NCI-H748 treated with DMSO at 0.1 percent for 48 hours (cell line): Measurements from ENCODE around the gene CXCL8.

Experiments
- DNase-seq: peaks from one replicate; lab custom pipeline; 2025; lab: John Stamatoyannopoulos, UW

The CXCL8 gene

DNA sequence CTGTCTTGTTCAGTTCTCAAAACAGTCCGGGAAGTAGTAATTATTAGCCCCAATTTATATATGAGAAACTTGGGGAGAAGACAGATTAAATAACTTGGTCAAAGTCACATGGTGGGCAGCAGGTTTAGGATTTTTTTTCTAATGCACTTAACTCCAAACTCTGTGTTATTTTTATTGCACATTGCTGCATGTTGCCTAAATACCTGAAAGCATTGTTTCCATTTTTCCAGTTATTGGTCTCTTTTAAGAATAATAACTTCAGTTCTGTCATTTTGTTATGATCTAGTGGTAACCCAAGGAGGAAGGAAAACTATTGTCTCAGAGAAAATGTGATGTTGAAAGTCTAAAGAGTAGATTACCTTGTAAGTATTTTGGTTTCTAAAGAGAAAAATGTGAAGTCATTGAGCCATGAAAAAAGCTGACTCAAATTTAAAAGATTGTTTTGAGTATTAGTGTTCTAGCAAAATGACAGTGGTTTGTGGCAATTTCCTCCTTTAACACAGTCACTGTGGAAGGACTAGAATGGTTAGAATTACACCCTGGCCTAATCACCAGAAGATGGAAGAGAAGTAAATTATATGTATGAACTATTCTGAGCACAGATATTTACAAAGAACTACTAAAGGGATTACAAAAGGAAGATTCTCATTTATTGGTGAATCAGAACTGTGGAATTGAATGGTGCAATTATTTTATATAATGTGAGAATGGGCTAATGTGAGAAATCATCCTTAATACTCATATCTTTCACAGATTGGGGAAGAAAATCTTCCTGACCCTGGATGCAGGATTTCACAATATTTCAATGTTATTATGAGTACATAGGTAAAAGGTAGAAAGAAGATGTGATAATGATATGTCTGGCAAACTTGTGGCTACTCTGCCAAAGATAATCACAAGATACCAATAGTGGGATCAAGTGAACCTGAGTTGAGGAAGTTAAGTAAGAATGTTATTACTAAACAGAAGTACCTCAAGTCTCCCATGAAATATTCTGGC lies 21.7 kb upstream of the CXCL8 start:
- DNase-seq = no peak

GRCh38 chr4:73721435-73721834 lies 18.9 kb upstream of the CXCL8 start:
- no peak for DNase-seq

DNA sequence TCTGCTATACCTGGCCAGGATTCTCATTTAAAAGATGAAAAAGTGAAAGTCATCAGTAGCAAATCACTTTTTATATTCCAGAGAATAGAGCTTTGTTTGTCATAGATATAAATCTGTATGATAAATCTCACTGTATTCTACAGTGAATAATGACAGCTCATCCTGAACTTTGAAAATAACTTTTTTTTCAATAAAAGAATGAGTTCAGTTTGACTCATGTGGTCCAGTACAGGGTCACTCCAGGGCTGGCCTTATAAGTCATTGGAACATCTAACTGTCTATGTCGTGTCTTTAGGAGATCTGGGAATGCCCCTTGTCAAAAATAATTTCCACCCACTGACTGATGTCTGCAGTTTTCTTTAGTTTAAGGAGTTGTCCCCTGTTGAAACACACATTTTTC lies 18.5 kb upstream of the CXCL8 start:
- DNase-seq = no peak

DNA sequence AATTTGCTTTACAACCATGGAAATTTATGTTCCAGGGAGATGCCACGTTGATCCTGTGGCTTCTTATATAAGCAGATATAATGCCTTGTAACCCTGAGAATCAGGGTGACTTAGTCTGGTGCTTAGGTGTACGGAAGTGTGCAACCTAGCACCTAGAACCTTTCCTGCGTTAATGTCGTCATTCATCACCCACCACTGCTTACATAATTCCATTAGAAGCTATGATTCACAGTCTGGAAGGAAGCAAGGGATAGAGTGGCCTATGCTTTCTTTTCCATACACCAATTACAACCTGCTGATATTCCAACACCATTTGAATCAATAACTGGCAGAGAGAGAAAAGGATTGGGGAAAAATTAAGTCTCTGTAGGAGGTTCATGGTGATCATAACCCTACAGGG lies 17.3 kb upstream of the CXCL8 start:
- DNase-seq = no peak

DNA sequence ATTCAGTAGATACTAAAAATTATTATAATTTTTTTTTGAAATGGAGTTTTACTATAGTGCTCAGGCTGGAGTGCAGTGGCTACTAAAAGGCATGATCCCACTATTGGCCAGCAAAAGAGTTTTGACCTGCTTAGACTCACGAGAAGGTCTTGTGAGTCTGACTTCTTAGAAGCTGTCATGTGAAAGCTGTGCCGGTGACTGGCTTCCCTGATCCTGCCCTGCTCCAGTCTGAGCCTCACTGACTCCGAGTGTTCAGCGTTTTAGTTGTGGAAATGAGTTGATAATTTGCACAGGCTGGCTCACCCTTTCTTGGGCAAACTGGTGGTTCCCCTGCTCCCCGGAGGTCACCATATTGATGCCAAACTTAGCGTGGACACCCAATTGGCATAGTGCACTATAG lies 16.4 kb upstream of the CXCL8 start:
- no peak for DNase-seq

DNA sequence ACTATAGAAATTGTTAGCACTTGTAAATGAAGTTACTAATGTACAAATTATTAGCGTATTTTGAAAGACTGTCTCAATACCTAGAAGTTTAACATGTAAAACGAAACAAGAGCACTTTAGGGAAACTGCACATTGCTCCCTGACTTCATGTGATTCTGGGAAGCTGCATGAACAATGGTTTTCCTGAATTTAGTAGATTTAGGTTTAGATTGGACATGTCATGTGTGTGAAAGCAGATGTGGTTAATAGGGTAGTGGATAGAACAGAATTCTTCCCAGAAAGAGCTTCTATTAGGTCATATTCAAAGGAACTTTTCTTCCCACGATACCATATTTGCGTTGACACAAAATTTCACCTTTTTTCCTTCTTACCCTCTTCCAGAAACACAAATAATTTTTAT lies 14.9 kb upstream of the CXCL8 start:
- DNase-seq = no peak

GRCh38 chr4:73725985-73726384 lies 14.4 kb upstream of the CXCL8 start:
- no peak for DNase-seq

- no peak for DNase-seq
These were observed 12.7 kb upstream of the CXCL8 start for GRCh38 chr4:73727685-73728084.

DNA sequence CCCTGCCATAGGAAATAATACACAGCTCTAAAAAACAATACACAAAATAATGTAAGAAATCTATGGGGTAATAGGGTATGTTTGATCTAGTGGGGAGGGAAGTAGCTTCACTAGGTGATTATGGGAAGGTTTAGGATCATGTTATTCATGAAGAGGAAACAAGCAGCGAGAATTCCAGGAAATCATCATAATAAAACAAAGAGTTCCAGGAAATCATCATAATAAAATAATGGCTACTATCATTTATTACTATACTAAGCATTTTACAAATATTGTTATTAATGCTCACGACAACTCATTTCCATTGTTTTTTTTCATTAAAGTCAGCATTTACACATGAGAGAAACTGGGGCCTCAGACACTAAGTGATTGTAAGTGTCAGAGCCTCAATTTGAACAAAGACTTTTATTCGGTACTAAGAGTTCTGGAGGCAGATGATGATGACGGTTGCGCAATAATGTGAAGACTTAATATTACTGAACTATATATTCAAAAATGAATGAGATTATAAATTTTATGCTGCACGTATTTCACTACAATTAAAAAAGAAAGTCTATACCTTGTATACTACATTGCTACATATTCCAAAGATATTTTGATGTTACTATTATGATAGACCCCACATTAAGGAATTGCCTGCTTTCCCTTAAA lies 12.2 kb upstream of the CXCL8 start:
- no peak for DNase-seq

DNA sequence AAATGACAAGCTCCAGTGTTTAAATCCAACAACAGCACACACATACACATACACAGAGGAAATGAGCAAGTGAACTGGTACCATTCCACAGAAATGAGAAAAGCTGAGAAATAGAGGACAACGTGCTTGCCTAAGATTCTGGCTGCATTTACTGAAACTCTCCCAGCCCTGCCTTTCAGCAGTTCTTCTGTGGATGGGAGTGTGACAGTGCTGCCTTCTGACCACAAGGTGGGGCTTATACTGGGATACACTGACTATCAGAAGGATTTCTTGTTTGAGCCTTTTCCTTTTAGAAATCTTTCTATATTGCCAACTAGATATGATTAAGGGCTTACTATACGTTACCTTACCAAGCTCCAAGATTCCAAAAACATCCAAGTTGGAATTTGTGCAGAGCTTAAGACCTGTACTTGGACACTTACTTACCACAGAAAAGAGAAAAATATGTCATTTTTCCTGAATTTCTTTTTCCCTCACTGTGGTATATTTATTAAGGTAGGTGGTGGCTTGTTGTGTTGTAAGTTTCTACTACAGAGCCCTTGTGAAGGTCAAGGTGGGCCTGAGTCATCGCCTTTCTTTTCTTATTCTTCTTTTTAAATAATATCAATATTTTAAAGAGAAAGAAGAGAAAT lies 10.7 kb upstream of the CXCL8 start:
- DNase-seq = peak; percentile 31

DNA sequence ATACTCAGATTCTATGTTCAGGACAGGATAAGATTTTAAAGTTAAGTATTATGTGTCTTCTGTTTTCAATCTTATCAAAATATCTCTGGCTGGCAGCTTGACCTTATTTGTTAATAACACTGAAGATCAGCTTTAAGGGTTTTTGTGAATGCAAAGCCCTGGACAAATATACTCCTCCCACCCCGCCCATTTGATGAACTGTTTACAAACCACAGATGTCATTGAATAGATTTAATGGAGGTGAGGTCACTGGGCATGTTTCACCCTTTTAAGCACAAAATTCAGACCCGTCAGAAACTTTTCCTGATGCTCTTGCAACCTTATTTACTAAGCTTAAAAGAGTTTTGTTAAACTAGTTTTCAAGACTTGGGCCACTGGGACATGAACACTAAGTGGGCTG lies 10.1 kb upstream of the CXCL8 start:
- peak; percentile 47 for DNase-seq

- DNase-seq = no peak
These were observed 9.5 kb upstream of the CXCL8 start for GRCh38 chr4:73730867-73731266.

DNA sequence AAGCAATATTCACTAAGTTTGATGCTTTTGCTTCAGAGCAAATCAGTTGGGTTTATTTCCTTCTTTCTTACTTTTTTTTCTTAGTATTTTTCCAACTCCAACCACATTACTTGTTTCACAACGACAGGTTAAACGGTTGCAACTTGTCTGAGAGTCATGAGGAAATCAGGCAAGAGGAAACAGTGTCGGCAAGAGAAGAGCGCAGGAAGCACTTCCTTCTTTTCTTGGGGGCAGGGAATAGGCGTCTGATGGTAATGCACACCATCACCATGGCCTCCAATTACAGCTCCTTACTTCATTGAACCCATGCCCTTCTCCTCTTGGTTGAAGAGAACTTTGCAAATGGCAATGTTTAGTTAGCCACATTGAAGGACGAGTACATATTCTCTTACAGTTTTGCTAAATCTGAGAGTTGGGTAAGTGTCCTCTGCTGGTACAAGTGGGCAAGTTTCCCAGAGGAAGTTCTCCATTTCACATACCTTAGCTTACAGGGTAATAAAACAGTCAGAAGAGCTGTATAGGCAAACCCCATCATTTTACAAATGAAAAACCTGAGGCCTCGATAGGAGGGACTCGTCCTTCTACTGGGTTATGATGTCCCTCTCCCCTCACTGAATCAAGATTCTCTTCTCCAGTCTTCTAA lies 8.3 kb upstream of the CXCL8 start:
- DNase-seq = no peak

DNA sequence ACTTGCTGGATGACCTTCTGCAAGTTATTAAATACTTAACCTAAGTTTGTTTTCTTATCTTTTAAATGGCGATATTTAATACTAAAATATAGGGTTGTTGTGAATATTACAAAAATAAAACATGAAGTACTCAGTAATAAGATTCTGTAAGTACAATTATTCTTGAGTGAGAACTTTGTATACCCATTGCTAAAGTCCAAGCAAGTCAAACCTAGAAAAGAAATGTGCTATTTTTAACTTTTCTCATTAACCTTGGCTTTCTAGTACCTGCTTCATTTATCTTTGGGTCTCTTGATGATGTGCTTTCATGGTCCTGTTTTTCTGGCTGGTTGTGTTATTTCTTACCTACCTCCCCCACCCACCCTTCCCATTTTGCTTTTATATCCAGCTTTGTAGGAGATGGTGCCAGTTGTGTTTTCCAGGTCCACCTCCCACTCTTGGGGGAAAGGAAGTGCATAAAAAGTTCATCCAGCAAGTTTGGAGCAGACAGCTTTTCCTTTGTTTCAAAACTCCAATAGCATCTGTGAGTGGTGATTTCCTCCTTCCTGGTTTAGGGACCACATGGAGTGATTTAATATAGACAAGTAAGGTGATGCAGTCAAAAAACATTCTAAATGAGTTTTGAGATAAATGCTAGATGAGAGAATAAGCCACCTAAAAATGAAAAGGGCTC lies 7.5 kb upstream of the CXCL8 start:
- DNase-seq = no peak

GRCh38 chr4:73734530-73735001 lies 5.8 kb upstream of the CXCL8 start:
- DNase-seq = no peak

DNA sequence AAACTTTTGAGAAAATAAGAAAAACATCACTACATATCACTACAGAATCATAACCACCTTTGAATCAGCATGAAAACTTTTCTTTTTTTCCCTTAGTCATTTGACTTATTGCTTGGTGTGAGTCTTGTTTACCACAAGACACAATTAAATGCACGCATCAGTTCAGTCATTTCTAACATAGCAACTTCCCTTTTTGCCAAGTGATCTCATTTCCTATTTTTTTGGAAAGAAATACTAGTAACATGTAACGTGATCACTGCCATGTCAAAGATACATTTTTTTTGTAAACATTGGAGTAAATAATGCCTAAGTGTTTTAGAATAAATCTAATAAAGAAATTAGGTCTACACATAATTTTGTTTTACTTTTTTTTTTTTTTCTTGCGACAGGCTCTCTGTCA lies 5.1 kb upstream of the CXCL8 start:
- DNase-seq = no peak

DNA sequence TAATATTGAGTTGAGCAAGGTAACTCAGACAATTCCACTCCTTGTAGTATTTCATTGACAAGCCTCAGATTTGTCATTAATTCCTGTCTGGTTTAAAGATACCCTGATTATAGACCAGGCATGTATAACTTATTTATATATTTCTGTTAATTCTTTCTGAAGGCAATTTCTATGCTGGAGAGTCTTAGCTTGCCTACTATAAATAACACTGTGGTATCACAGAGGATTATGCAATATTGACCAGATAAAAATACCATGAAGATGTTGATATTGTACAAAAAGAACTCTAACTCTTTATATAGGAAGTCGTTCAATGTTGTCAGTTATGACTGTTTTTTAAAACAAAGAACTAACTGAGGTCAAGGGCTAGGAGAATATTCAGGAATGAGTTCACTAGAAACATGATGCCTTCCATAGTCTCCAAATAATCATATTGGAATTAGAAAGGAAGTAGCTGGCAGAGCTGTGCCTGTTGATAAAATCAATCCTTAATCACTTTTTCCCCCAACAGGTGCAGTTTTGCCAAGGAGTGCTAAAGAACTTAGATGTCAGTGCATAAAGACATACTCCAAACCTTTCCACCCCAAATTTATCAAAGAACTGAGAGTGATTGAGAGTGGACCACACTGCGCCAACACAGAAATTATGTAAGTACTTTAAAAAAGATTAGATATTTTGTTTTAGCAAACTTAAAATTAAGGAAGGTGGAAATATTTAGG lies 821 bp downstream of the CXCL8 start:
- no peak for DNase-seq

DNA sequence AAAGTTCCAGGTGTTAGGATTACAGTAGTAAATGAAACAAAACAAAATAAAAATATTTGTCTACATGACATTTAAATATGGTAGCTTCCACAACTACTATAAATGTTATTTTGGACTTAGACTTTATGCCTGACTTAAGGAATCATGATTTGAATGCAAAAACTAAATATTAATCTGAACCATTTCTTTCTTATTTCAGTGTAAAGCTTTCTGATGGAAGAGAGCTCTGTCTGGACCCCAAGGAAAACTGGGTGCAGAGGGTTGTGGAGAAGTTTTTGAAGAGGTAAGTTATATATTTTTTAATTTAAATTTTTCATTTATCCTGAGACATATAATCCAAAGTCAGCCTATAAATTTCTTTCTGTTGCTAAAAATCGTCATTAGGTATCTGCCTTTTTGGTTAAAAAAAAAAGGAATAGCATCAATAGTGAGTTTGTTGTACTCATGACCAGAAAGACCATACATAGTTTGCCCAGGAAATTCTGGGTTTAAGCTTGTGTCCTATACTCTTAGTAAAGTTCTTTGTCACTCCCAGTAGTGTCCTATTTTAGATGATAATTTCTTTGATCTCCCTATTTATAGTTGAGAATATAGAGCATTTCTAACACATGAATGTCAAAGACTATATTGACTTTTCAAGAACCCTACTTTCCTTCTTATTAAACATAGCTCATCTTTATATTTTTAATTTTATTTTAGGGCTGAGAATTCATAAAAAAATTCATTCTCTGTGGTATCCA lies 1.6 kb downstream of the CXCL8 start:
- no peak for DNase-seq

DNA sequence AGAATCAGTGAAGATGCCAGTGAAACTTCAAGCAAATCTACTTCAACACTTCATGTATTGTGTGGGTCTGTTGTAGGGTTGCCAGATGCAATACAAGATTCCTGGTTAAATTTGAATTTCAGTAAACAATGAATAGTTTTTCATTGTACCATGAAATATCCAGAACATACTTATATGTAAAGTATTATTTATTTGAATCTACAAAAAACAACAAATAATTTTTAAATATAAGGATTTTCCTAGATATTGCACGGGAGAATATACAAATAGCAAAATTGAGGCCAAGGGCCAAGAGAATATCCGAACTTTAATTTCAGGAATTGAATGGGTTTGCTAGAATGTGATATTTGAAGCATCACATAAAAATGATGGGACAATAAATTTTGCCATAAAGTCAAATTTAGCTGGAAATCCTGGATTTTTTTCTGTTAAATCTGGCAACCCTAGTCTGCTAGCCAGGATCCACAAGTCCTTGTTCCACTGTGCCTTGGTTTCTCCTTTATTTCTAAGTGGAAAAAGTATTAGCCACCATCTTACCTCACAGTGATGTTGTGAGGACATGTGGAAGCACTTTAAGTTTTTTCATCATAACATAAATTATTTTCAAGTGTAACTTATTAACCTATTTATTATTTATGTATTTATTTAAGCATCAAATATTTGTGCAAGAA lies 2.3 kb downstream of the CXCL8 start:
- no peak for DNase-seq

GRCh38 chr4:73743281-73743680 lies 2.9 kb downstream of the CXCL8 start:
- DNase-seq = no peak
